HG03565 (cell line): ENCODE data around the gene TNXB.
"Not testable (repeated sequence)": the region's sequence is repeated elsewhere in the genome, so short reads cannot be mapped to it uniquely, and the experiment has no call there.

ENCODE experiments used
- ATAC-seq: cut with Tn5 transposase; IDR thresholded peaks from one replicate; pipeline ENCODE4 v1.9.1; 2021; ENCODE audit warnings: mild to moderate bottlenecking, moderate library complexity; ENCODE audit not compliant: unreplicated experiment

Gene TNXB

DNA sequence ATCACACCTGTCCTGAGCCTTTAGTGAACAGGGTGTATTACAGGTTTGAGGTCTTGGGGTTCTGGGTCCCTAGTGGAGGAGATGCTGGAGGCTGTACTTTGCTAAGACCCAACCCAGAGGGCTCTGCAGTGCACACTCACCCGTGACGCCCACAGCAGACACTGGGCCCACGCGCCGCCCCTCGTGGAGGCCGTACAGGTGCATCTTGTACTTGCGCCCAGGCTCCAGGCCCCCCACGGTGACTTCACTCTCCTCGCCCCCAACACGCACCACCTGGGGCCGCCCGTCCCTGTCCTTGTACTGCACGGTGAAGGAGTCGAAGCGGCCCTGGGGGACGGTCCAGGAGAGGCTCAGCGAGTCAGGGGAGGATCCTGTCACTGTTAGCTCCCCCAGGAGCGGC, 41.6 kb downstream of the TNXB start:
- ATAC-seq, result not testable (repeated sequence)

DNA sequence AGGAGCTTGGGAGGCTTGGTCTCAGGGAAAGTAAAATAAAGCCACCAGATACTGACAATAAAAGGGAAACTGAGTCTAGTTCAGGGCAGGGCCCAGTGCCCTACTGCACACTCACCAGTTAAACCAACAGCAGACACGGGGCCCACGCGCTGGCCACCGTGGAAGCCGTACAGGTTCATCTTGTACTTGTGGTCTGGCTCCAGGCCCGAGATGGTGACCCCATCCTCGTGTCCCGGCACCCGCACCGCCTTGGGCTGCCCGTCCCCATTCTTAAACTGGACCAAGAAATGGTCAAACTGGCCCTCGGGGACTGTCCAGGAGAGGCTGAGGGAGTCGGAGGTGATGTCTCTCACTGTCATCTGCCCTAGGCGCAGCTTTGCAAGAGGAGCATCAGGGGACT, 44.4 kb downstream of the TNXB start:
- ATAC-seq, result no peak

DNA sequence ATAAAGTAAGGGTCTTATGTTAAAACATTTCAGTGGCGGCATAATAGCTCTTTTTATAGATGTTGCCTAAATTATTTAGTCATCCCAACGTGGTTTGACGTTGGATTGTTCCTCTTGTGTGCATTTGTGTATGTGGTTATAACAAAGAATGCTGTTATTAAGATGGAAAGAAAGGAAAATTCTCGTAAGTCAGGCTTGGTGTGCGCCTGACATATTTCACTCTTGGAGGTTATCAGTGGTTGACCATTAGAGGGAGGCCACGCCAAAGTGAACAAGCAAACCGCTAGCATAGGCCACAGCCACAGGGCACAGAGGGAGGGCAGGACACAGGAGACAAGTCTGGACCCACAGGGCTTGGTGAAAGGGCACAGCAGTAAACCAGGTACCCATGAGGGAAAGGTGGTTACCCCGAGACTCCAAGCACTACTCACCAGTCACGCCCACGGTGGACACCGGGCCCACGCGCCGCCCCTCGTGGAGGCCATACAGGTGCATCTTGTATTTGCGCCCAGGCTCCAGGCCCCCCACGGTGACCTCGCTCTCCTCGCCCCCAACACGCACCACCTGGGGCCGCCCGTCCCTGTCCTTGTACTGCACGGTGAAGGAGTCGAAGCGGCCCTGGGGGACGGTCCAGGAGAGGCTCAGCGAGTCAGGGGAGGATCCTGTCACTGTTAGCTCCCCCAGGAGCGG, 48.0 kb downstream of the TNXB start:
- no peak for ATAC-seq

DNA sequence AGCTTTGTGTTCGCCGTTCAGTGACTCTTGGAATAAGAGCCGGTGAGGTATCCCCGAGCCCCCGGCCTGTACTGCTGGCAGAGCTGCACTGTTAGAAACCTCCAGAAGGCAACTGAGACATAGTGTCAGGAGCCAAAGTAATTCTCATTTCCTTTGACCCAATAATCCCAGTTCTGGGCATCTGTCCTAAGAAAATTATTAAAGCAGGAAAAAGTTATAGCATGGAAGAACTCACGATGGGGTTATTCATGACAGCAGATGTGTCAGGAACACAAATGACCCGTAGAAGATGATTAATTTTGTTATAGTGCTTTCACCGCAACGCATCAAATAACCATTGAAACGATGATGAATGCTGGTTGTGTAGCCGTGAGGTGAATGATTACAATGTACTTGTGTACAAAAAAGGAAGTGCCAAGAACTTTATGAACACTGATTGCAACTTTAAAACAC, 50.6 kb downstream of the TNXB start:
- no peak for ATAC-seq

DNA sequence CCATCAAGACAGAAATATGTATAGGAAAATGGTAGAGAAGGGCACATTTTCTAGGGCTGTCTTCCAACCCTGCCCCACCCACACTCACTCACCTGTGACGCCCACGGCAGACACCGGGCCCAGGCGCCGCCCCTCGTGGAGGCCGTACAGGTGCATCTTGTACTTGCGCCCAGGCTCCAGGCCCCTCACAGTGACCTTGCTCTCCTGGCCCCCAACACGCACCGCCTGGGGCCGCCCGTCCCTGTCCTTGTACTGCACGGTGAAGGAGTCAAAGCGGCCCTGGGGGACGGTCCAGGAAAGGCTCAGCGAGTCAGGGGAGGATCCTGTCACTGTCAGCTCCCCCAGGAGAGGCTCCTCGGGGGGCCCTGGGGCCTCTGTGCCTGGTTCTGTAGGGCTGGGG, 51.2 kb downstream of the TNXB start:
- no peak for ATAC-seq

DNA sequence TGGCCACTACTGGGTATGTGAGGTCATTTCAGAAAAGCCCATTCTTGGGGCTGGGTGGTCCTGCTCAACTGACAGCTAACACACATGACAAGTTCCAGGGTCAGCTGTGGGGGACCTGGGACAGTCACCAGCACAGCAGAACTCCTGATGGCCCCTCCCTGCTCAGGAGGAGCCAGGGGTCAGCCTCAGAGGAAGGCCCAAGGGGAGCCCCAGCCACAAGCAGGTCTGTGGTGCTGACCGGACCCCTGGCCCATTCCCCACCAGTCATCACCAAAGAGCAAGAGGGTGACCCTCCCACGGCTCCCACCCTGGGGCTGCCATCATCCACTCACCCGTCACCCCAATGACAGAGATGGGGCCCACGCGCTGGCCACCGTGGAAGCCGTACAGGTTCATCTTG, 52.9 kb downstream of the TNXB start:
- no peak for ATAC-seq

DNA sequence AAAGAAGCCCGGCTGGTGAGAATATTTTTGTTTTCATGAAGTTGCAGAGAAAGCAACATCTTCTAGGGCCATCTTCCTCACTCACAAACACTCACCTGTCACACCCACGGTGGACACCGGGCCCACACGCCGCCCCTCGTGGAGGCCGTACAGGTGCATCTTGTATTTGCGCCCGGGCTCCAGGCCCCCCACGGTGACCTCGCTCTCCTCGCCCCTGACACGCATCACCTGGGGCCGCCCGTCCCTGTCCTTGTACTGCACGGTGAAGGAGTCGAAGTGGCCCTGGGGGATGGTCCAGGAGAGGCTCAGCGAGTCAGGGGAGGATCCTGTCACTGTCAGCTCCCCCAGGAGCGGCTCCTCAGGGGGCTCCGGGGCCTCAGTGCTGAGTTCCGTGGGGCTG, 53.4 kb downstream of the TNXB start:
- ATAC-seq, result not testable (repeated sequence)

DNA sequence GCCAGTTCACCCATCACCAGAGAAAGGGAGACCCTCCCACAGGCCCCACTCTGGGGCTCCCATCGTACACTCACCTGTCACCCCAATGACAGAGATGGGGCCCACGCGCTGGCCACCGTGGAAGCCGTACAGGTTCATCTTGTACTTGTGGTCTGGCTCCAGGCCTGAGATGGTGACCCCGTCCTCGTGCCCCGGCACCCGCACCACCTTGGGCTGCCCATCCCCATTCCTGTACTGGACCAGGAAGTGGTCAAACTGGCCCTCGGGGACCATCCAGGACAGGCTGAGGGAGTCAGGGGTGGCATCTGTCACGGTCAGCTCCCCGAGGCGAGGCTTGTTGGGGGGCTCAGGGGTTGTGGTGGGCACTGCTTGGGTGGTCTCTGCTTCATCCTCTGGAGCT, 55.8 kb downstream of the TNXB start:
- ATAC-seq, result not testable (repeated sequence)

DNA sequence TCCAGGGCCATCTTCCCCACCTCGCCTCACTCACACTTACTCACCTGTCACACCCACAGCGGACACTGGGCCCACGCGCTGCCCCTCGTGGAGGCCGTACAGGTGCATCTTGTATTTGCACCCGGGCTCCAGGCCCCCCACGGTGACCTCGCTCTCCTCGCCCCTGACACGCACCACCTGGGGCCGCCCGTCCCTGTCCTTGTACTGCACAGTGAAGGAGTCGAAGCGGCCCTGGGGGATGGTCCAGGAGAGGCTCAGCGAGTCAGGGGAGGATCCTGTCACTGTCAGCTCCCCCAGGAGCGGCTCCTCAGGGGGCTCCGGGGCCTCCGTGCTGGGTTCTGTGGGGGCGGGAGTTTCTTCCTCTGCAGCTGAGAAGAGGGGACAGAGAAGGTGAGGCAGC, 56.5 kb downstream of the TNXB start:
- not testable (repeated sequence) for ATAC-seq

DNA sequence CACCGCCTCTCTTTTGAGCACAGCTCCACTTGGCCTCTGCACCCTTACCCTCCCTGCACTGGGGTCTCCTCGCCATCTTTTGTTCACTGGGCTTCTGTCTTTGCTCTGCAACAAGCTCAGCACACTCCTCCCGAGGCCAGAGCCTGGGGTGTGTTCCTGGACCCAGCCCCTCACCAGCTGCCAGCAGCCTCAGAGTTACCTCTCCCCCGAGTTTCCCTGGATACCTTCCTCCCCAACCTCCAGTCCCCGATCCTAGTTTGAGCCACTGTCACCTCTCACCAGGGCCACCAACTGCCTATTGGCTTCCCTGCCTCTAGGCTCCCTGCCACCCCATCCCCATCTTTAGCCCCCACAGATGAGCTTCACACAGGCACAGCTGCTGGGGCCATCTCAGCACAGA, 58.6 kb downstream of the TNXB start:
- ATAC-seq, result no peak

DNA sequence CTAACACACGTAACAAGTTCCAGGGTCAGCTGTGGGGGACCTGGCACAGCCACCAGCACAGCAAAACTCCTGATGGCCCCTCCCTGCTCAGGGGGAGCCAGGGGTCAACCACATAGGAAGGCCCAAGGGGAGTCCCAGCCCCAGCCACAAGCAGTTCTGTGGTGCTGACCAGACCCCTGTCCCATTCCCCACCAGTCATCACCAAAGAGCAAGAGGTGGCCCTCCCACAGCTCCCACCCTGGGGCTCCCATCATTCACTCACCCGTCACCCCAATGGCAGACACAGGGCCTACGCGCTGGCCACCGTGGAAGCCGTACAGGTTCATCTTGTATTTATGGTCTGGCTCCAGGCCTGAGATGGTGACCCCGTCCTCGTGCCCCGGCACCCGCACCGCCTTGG, 59.4 kb downstream of the TNXB start:
- ATAC-seq, result not testable (repeated sequence)

DNA sequence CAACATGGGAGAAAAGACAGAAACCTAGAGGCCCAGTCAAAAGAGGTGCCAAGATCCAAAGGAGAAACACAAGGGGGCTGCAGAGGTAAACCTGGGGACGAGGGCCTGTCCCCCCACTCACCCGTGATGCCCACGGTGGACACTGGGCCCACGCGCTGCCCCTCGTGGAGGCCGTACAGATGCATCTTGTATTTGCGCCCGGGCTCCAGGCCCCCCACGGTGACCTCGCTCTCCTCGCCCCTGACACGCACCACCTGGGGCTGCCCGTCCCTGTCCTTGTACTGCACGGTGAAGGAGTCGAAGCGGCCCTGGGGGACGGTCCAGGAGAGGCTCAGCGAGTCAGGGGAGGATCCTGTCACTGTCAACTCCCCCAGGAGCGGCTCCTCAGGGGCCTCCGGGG, 60.0 kb downstream of the TNXB start:
- not testable (repeated sequence) for ATAC-seq

DNA sequence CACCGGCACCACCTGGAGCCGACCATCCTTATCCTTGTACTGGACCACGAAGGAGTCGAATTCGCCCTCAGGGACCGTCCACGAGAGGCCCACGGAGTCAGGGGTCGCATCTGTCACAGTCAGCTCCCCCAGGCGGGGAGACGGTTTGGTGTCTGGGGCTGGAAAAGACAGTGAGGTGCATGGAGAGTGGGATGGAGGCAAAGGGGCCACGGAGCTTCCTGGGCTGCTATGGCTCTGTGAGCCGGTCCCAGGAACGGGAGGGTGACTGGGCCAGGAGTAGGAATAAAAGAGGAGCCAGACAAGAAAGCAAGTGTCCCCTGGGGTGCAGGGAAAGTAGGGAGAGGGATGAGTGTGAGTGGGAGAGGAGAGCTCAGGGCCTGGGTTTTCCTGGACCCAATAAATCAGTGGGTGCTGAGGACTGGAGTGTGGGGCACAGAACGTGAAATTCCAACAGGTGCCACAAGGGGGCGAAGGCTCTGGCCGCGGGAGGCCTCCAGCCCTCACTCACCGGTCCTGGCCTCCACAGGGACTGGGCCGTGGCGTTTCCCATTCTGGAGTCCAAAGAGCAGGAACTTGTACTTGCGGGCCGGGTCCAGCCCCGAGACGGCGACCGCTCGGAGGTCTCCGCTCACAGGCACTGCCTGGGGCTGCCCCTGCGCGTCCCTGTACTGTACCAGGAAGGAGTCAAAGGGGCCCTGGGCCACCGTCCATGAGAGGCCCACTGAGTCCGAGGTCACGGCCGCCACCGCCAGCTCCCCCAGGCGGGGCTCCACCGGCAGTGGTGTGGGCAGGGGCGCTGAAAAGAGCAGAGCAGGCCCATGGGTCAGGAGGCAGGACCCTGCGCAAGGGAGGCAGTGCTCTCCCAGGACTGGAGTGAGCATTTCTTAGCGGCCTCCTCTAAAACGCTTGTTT, 61.0 kb downstream of the TNXB start:
- no peak for ATAC-seq

DNA sequence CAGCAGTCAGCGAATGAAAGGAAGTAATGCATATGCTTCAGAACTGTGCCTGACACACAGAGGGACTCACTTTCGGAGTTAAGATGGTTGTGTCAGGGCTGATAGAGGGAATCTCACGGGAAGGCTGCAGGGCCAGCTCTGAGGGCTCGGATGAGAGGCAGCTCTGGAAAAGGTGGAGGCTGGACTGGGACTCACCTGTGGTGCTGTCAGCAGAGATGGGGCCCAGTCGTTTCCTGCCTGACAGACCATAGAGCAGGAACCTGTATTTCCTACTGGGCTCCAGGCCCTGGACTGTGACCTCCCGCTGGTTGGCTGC, 61.6 kb downstream of the TNXB start:
- ATAC-seq, result no peak

DNA sequence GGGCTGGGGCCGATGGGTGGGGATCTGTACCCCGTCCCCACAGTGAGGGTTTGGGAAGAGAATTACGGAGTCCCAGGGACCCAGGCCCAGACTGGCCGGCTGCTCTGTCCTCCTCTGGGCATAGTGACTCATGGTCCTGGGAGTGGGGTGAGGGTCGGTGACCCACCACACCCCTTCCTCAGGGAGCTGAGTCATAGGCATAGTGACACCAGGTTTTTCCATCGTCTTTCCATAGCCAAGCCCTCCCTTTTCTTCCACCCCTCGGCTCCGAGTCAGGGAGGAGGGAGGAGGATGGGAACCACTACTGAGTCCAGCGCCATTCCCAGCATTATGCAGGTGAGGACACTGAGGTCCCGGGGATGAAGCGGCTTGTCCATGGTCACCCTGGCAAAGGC, 62.1 kb downstream of the TNXB start:
- ATAC-seq, result no peak

DNA sequence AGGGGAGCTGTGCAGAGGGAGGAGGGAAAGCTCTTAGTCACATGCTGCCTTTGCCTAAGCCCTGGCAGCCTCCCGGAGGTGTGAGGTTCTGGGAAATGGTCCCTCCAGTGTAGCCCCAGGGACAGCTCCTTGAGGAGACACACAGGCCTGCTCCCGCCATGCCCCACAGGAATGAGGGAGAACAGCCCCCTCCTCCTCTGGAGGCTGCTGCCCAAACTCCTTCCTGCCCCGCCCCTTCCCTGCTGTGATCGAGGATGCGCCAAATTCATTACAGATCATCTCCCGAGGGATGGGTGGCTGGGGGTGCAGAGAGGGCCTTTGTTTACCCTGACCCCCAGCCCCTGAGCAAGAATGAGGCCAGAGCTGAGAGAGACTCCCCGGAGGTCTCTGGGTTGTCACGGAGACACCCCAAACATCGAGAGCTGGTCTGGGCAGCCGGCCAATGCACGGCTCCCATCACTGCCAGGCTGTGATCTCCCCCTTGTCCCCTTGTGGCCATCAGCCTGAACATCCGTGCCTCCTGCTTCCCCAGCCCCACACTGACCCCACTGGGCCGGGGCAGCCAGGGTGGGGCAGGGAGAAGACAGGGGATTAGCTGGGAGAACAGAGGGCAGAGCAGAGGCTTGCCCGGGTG, 62.6 kb downstream of the TNXB start:
- no peak for ATAC-seq

DNA sequence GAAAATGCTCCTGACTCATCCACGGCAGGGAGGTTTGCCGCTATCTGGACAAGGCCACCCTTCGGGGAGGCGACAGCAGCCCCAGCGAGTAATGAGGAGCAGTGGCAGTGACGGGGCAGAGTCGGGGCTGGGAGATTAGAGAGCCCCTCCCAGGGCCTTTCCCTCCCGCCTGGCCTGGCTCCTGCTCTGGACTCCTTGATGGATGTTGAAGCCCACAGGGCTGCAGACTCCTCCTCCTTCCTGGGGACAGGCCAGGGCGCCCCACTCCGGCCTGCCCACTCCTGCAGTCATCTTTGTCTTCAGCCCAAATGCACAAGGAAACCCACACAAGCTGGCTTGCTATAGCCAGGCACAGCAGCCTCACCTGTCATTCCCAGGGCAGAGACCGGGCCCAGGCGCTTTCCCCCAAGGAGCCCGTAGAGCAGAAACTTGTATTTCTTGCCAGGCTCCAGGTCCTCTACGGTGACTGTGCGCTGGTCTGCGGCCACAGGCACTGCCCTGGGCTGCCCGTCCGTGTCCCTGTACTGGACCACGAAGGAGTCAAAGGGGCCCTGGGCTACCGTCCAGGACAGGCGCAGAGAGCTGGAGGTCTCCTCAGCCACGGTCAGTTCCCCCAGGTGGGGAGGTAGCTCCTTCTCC, 63.2 kb downstream of the TNXB start:
- no peak for ATAC-seq

DNA sequence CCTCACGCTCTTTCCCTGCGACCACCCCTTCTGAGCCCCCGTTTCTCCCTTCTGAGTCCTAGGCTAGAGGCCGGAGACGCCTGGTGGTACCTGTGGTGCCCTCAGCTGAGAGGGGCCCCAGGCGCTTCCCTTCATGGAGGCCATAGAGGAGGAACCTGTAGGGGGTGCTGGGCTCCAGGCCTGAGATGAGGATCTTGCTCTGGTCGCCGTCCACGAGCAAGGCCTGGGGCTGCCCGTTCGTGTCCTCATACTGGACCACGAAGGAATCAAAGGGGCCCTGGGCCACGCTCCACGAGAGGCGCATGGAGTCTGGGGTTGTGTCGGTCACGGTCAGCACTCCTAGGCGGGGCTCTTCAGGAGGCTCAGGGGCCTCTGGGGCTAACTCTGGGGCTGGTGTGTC, 64.2 kb downstream of the TNXB start:
- ATAC-seq, result not testable (repeated sequence)

DNA sequence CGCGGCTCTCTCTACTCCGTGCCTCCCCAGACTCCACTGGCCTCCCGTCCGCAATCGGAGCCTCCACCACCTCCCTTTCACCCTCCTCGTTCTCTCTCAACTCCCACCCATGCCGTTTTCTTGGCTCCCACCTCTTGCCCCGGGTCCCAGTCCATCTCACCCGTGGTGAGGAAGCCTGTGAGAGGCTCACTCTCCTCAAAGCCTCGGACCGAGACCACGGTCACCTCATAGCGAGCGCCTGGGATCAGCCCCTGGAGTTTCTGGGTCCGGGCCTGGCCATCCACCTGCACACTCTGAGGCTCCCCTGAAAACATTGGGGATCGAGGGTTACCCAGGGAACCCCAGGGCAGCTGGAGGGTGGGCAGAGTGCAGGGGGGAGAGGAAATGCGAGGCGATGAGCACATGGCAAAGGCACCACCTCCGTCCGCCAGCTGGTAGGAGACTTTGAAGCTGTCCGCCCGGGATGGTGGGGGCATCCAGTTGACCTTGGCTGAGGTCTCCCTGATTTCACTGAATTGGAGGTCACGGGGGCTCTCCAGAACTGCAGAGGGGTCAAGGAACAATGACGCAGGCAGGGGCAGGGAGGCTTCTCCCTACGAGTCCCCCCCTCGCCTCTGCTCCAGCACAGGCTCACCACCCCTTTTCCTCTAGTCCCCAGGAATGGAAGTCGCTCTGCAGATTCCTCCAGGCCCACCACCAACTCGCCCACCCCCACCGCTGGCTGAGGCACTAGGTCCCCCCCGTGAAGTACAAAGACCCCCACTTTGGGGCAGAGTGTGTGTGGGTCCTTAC, 65.4 kb downstream of the TNXB start:
- not testable (repeated sequence) for ATAC-seq

DNA sequence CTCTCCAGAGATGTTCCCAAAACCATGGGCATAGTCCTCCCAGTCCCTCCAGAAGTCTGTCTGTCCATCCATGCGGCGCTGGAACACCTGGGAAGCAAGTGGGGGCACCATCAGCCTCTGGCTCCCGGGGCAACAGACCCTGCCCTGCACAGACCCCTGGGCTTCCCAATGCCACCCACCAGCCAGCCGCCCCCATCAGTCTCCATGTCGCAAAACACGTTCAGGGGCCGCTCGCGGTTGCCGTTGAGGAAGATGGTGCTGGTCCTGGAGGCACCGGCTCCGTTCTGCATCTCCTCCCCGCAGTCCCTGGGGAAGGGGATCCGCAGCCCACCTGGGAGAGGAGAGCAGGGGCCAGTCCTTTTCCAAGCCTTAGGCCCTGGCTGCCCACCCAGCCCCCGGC, 66.9 kb downstream of the TNXB start:
- ATAC-seq, result not testable (repeated sequence)

DNA sequence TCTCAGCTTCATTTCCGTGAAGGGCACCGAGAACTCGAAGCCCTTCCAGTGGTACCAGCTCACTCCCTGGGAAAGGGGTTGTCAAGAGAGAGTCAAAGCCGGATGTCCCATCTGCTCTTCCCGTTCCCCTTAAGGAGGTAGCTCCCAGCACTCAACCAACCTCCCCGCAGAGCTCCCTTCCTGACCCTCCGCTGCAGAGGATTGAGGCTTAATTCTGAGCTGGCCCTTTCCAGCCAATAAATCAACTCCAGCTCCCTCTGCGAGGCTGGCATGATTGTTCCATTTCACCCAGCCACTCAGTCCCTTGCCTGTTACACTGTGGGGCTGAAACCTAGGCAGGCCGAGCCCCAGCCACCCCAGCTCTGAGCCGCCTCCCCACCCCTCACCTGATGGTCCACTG, 67.8 kb downstream of the TNXB start:
- not testable (repeated sequence) for ATAC-seq
